ENCODE results near the gene EN1. TPM values are rescaled to one million over a fixed set of nuclear protein-coding genes. Genes with fewer than 3 reads are reported as not detected.

Gene EN1
- total RNA-seq, 2 experiments from 2014 or later, result not detected

DNA sequence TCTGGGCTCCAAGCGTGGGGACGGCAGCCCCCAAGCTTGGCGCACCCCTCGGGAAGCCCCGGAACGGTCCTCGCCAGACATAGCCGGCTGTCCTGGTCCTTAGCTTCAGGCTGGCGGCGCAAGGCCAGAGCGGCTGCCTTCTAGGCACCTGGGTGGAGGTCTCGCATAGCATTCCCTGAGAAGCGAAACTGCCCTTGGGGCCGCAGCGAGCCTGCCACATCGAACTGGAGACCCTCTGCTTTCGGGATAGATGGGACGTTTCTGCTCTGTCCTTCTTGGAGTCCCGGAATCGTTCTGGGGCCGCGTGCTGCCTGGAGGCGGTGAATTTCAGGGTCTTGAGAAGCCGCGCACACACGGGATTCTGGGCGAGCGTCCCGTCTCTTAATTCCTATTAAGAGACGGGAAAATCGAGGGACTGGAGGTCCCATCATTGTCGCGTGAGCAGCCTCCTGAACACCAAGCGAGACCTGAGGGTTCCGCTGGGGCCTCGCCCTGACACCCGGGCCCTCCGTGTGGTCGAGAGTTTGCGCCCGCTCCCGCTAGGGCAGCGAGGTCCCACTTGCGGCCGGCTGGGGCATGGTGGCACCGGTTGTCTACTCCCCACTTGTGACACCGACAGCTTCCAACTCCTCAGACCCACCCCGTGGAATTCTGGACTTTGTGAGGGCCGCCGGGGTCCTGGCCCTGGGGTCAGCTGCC, 9.7 kb upstream of the EN1 start:
- H3K4me2 ChIP-seq (ENCODE audit: low read length), result no peak overlapping the region
- H2AFZ ChIP-seq (ENCODE audit: low read length), result no peak overlapping the region
- ChIA-PET POLR2A (no interaction called here), CTCF (ENCODE audit: unreplicated experiment) (interaction anchor here (1.7 kb wide), 1 partner anchor 14 kb away, joined by 5 read pairs; no protein-coding TSS in a partner anchor)
- intact Hi-C loops (cut with micrococcal nuclease; ENCODE audit: unreplicated experiment), result loop anchor here (10.0 kb wide), 1 partner anchor 812 kb away; no protein-coding TSS in a partner anchor
- H4K20me1 ChIP-seq (ENCODE audit: insufficient read depth, low read length), result no peaks in the 10 kb centered on the region
- no peak for TF ChIP-seq EZH2phosphoT487 (IDR thresholded peaks at IDR 0.05; ENCODE audit: borderline replicate concordance, low read depth, low read length)
- TF ChIP-seq, protein P1, sequence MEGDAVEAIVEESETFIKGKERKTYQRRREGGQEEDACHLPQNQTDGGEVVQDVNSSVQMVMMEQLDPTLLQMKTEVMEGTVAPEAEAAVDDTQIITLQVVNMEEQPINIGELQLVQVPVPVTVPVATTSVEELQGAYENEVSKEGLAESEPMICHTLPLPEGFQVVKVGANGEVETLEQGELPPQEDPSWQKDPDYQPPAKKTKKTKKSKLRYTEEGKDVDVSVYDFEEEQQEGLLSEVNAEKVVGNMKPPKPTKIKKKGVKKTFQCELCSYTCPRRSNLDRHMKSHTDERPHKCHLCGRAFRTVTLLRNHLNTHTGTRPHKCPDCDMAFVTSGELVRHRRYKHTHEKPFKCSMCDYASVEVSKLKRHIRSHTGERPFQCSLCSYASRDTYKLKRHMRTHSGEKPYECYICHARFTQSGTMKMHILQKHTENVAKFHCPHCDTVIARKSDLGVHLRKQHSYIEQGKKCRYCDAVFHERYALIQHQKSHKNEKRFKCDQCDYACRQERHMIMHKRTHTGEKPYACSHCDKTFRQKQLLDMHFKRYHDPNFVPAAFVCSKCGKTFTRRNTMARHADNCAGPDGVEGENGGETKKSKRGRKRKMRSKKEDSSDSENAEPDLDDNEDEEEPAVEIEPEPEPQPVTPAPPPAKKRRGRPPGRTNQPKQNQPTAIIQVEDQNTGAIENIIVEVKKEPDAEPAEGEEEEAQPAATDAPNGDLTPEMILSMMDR (conservative IDR thresholded peaks at IDR 0.05; ENCODE audit: low read length), result no peak
- H3K9me3 ChIP-seq (ENCODE audit: low read length), result no peaks in the 10 kb centered on the region
- H3K36me3 ChIP-seq (ENCODE audit: insufficient read depth, low read length), result no peaks in the 10 kb centered on the region
- no peaks in the 10 kb centered on the region for H3K4me1 ChIP-seq (ENCODE audit: insufficient read depth, low read length, poor library complexity, severe bottlenecking)
- no peaks in the 10 kb centered on the region for H3K9me2 ChIP-seq (ENCODE audit: insufficient read depth, low read length)
- no peak for DNase-seq (ENCODE audit: low spot score)
- no peak overlapping the region for H3K27ac ChIP-seq (ENCODE audit: low read depth, low read length, poor library complexity, severe bottlenecking)
- no TSS peak for BruUV-seq (replicated peaks)
- no peak overlapping the region for H3K4me3 ChIP-seq (ENCODE audit: low read depth, low read length, poor library complexity, severe bottlenecking)
- H3K79me2 ChIP-seq (ENCODE audit: insufficient read depth, low read depth, low read length), result no peaks in the 10 kb centered on the region

GRCh38 chr2:118856330-118856977, 9.0 kb upstream of the EN1 start:
- intact Hi-C loops (cut with micrococcal nuclease; ENCODE audit: unreplicated experiment), result loop anchor here (10.0 kb wide), 1 partner anchor 812 kb away; no protein-coding TSS in a partner anchor
- Histone ChIP-seq H3K4me2 (ENCODE audit: low read length) (no peak overlapping the region), H3K36me3 (ENCODE audit: insufficient read depth, low read length) (no peaks in the 10 kb centered on the region), H2AFZ (ENCODE audit: low read length) (no peak overlapping the region), H3K4me3 (ENCODE audit: low read depth, low read length, poor library complexity, severe bottlenecking) (no peak overlapping the region), H4K20me1 (ENCODE audit: insufficient read depth, low read length) (no peaks in the 10 kb centered on the region), H3K27ac (ENCODE audit: low read depth, low read length, poor library complexity, severe bottlenecking) (no peak overlapping the region), H3K9me2 (ENCODE audit: insufficient read depth, low read length) (no peaks in the 10 kb centered on the region), H3K9me3 (ENCODE audit: low read length) (no peaks in the 10 kb centered on the region), H3K79me2 (ENCODE audit: insufficient read depth, low read depth, low read length) (no peaks in the 10 kb centered on the region), H3K4me1 (ENCODE audit: insufficient read depth, low read length, poor library complexity, severe bottlenecking) (no peaks in the 10 kb centered on the region)
- BruUV-seq (replicated peaks), result no TSS peak
- POLR2A ChIA-PET, result no interaction called here
- CTCF ChIA-PET (ENCODE audit: unreplicated experiment), result interaction anchor here (0.5 to 1.7 kb wide), 2 partner anchors 14 to 521 kb away, joined by 3 to 5 read pairs; no protein-coding TSS in a partner anchor
- TF ChIP-seq, protein P1 (conservative IDR thresholded peaks at IDR 0.05; ENCODE audit: low read length), result no peak
- TF ChIP-seq EZH2phosphoT487 (IDR thresholded peaks at IDR 0.05; ENCODE audit: borderline replicate concordance, low read depth, low read length), result no peak
- DNase-seq (ENCODE audit: low spot score), result no peak

Data from OCI-LY7 (cell line).